Endothelial cell of umbilical vein (primary cell): ENCODE results near the gene OR52K2.

ENCODE experiments used
- CTCF ChIP-seq, 2 donors: IDR thresholded peaks; 1 replicate in 1 of 2; 2 replicates in 1 of 2; pipeline ENCODE4 v1.5.1; 2011; ENCODE audit warnings: low read length in 2 of 2, mild to moderate bottlenecking in 2 of 2, moderate library complexity in 2 of 2, control low read depth in 1 of 2, inconsistent platforms in 1 of 2, low read depth in 1 of 2; ENCODE audit not compliant: insufficient read depth in 1 of 2; ENCODE audit errors: extremely low read depth in 1 of 2
- EZH2 ChIP-seq: IDR thresholded peaks from 2 replicates; pipeline ENCODE4 v1.6.1; 2012; ENCODE audit warnings: borderline replicate concordance, low read depth, mild to moderate bottlenecking, moderate library complexity, low read length, inconsistent platforms; ENCODE audit not compliant: severe bottlenecking
- FOS ChIP-seq: IDR thresholded peaks from 2 replicates; pipeline ENCODE4 v1.6.1; 2011; ENCODE audit warnings: mild to moderate bottlenecking, low read length, moderate library complexity, borderline replicate concordance; ENCODE audit not compliant: insufficient read depth
- MAX ChIP-seq: IDR thresholded peaks from 2 replicates; pipeline ENCODE4 v1.6.1; 2011; ENCODE audit not compliant: insufficient read depth, insufficient read length
- POLR2A ChIP-seq: IDR thresholded peaks from 2 replicates; pipeline ENCODE4 v1.6.1; 2012; ENCODE audit warnings: low read depth, mild to moderate bottlenecking, control low read depth, low read length
- POLR2AphosphoS5 ChIP-seq: IDR thresholded peaks from 2 replicates; pipeline ENCODE4 v1.6.1; 2012; ENCODE audit warnings: low read depth, mild to moderate bottlenecking, control low read depth, low read length, moderate library complexity; ENCODE audit not compliant: insufficient read depth

GRCh38 chr11:4454021-4454420, 4.9 kb downstream of the OR52K2 start:
- TF ChIP-seq EZH2 = no peak
- TF ChIP-seq POLR2AphosphoS5 = no peak
- no peak for TF ChIP-seq MAX
- no peak for TF ChIP-seq CTCF (IDR thresholded peaks at IDR 0.05; ENCODE audit: extremely low read depth in 1 of 2, insufficient read depth in 1 of 2, low read depth in 1 of 2, low read length in 2 of 2)
- TF ChIP-seq POLR2A = no peak
- no peak for TF ChIP-seq FOS
